H1 (cell line): ENCODE data around the gene CACNG5. TPM values are rescaled to one million over a fixed set of nuclear protein-coding genes. Genes with fewer than 3 reads are reported as not detected.
A peak's percentile ranks its signal among the peaks of the same experiment; 100 is the strongest.

Experiments
- CTCF ChIA-PET: fragments of 300-600 bp; sonication (Branson Sonifier 250); formaldehyde crosslinking; loops from one replicate; lab custom pipeline; 2021; ENCODE audit not compliant: partially characterized antibody; lab: Charles Lee
- POLR2A ChIA-PET: fragments of 300-600 bp; sonication (Branson Sonifier 250); formaldehyde crosslinking; loops from one replicate; lab custom pipeline; 2021; ENCODE audit warnings: inconsistent platforms; ENCODE audit not compliant: partially characterized antibody; lab: Charles Lee
- DNase-seq, 2 experiments: peaks; one replicate each; pipeline versions ENCODE4 v3.0.0 to v3.0.0-alpha.2; 2010 to 2022; ENCODE audit warnings: low spot score in 2 of 2, low read depth in 1 of 2, mixed read lengths in 1 of 2
- FAIRE-seq: peaks from 2 replicates; lab custom pipeline; 2011; peaks lifted over from hg19 to GRCh38; lab: Jason Lieb, UNC
- H2AFZ ChIP-seq: 2 replicates; pipeline ENCODE4 v1.8.1; 2012; ENCODE audit warnings: low read length, inconsistent platforms
- H2AK5ac ChIP-seq: 2 replicates; pipeline ENCODE4 v1.6.1; 2013; ENCODE audit warnings: low read depth, low read length
- H2BK120ac ChIP-seq: replicated peaks from 2 replicates; pipeline ENCODE3; 2013; ENCODE audit warnings: low read depth, low read length, inconsistent platforms
- H2BK12ac ChIP-seq: 2 replicates; pipeline ENCODE4 v1.6.1; 2013; ENCODE audit warnings: low read depth, low read length
- H2BK15ac ChIP-seq: 2 replicates; pipeline ENCODE4 v1.6.1; 2013; ENCODE audit warnings: low read length
- H2BK20ac ChIP-seq: 2 replicates; pipeline ENCODE4 v1.6.1; 2013; ENCODE audit warnings: low read length
- H2BK5ac ChIP-seq: 2 replicates; pipeline ENCODE4 v1.6.1; 2013; ENCODE audit warnings: low read depth, low read length
- H3K14ac ChIP-seq: 2 replicates; pipeline ENCODE4 v1.6.1; 2013; ENCODE audit warnings: inconsistent platforms; ENCODE audit not compliant: insufficient read length
- H3K18ac ChIP-seq: 2 replicates; pipeline ENCODE4 v1.6.1; 2013; ENCODE audit warnings: low read length; ENCODE audit errors: extremely low read depth
- H3K23ac ChIP-seq: 2 replicates; pipeline ENCODE4 v1.6.1; 2013; ENCODE audit warnings: inconsistent platforms; ENCODE audit not compliant: insufficient read length
- H3K23me2 ChIP-seq: 2 replicates; pipeline ENCODE4 v1.6.1; 2013; ENCODE audit warnings: low read depth, low read length
- H3K27ac ChIP-seq: 2 replicates; pipeline ENCODE4 v1.6.1; 2011; ENCODE audit warnings: low read depth, low read length, inconsistent platforms
- H3K27me3 ChIP-seq, 4 experiments: replicated peaks in 1 of 4; 1 replicate in 1 of 4; 2 replicates in 3 of 4; pipeline versions ENCODE4 v1.6.1 to v1.8.1; 2011 to 2013; ENCODE audit warnings: low read length in 3 of 4, mild to moderate bottlenecking in 3 of 4, inconsistent platforms in 2 of 4, mixed read lengths in 2 of 4, moderate library complexity in 1 of 4; ENCODE audit not compliant: control insufficient read depth in 3 of 4, insufficient read depth in 3 of 4; ENCODE audit errors: extremely low read depth in 1 of 4
- H3K36me3 ChIP-seq, 4 experiments: 2 replicates each; pipeline versions ENCODE4 v1.6.1 to v1.8.1; 2011 to 2013; ENCODE audit warnings: mild to moderate bottlenecking in 4 of 4, low read length in 3 of 4, moderate library complexity in 2 of 4, control low read depth in 1 of 4, inconsistent platforms in 1 of 4; ENCODE audit not compliant: insufficient read depth in 4 of 4, control insufficient read depth in 2 of 4
- H3K4ac ChIP-seq: replicated peaks from 2 replicates; pipeline ENCODE3; 2013; ENCODE audit warnings: low read length, low read depth, mixed read lengths, inconsistent platforms; ENCODE audit not compliant: insufficient read length
- H3K4me1 ChIP-seq, 4 experiments: replicated peaks in 1 of 4; 1 replicate in 1 of 4; 2 replicates in 3 of 4; pipeline versions ENCODE4 v1.6.1 to v1.8.1; 2011 to 2013; ENCODE audit warnings: low read length in 3 of 4, inconsistent platforms in 2 of 4, mixed read lengths in 1 of 4; ENCODE audit not compliant: insufficient read depth in 4 of 4, control insufficient read depth in 3 of 4
- H3K4me2 ChIP-seq, 2 experiments: 2 replicates each; pipeline versions ENCODE4 v1.6.1 to v1.8.1; 2011 to 2013; ENCODE audit warnings: low read depth in 2 of 2, low read length in 2 of 2, control low read depth in 1 of 2, inconsistent platforms in 1 of 2, mild to moderate bottlenecking in 1 of 2; ENCODE audit not compliant: insufficient read depth in 1 of 2
- H3K4me3 ChIP-seq, 4 experiments: fragments of 200-600, 300-600 bp in 1 of 4; sonication (generic), shearing (Covaris generic), sonication (Bioruptor Twin) in 1 of 4; 2 replicates each; pipeline versions ENCODE4 v1.5.1 to v1.8.1; 2011 to 2016; ENCODE audit warnings: low read length in 4 of 4, low read depth in 3 of 4, control low read depth in 2 of 4, inconsistent platforms in 2 of 4, mild to moderate bottlenecking in 2 of 4, mixed read lengths in 1 of 4, moderate library complexity in 1 of 4; ENCODE audit not compliant: insufficient read depth in 2 of 4; ENCODE audit errors: extremely low read depth in 1 of 4
- H3K56ac ChIP-seq: replicated peaks from 2 replicates; pipeline ENCODE3; 2013; ENCODE audit warnings: low read depth, mild to moderate bottlenecking, mixed read lengths, low read length, inconsistent platforms; ENCODE audit not compliant: insufficient read length
- H3K79me1 ChIP-seq: 2 replicates; pipeline ENCODE4 v1.6.1; 2013; ENCODE audit warnings: low read depth, low read length, control low read depth
- H3K79me2 ChIP-seq, 2 experiments: 2 replicates each; pipeline versions ENCODE4 v1.6.1 to v1.8.1; 2012 to 2013; ENCODE audit warnings: low read length in 2 of 2, mild to moderate bottlenecking in 2 of 2, inconsistent platforms in 1 of 2; ENCODE audit not compliant: insufficient read depth in 2 of 2, control insufficient read depth in 1 of 2
- H3K9ac ChIP-seq, 4 experiments: replicated peaks in 1 of 4; 1 replicate in 1 of 4; 2 replicates in 3 of 4; pipeline versions ENCODE4 v1.6.1 to v1.8.1; 2011 to 2013; ENCODE audit warnings: low read depth in 3 of 4, low read length in 3 of 4, control low read depth in 2 of 4, mild to moderate bottlenecking in 2 of 4, moderate library complexity in 2 of 4, inconsistent platforms in 1 of 4; ENCODE audit errors: extremely low read depth in 1 of 4
- H3K9me3 ChIP-seq, 2 experiments: 2 replicates each; pipeline versions ENCODE4 v1.6.1 to v1.8.1; 2012 to 2013; ENCODE audit warnings: mild to moderate bottlenecking in 2 of 2, moderate library complexity in 2 of 2, control low read depth in 1 of 2, inconsistent platforms in 1 of 2, low read depth in 1 of 2, low read length in 1 of 2, mixed read lengths in 1 of 2; ENCODE audit not compliant: insufficient read depth in 2 of 2
- H4K20me1 ChIP-seq, 2 experiments: replicated peaks in 1 of 2; 2 replicates each; pipeline versions ENCODE3 to v1.8.1; 2011 to 2013; ENCODE audit warnings: inconsistent platforms in 2 of 2, low read length in 2 of 2, mild to moderate bottlenecking in 1 of 2; ENCODE audit not compliant: insufficient read depth in 2 of 2, control insufficient read depth in 1 of 2
- H4K5ac ChIP-seq: 2 replicates; pipeline ENCODE4 v1.6.1; 2013; ENCODE audit warnings: low read length, low read depth, mixed read lengths, inconsistent platforms; ENCODE audit not compliant: insufficient read length
- H4K8ac ChIP-seq: 2 replicates; pipeline ENCODE4 v1.8.0; 2013; ENCODE audit warnings: mild to moderate bottlenecking, moderate library complexity, low read length, inconsistent platforms; ENCODE audit not compliant: insufficient read depth; ENCODE audit errors: extremely low read depth
- H4K91ac ChIP-seq: replicated peaks from 2 replicates; pipeline ENCODE3; 2013; ENCODE audit warnings: low read length, mixed read lengths, inconsistent platforms; ENCODE audit not compliant: insufficient read length
- RAD21 ChIP-seq, 2 experiments: IDR thresholded peaks in 1 of 2; conservative IDR thresholded peaks in 1 of 2; 2 replicates each; pipeline ENCODE4 v1.6.1; 2011; ENCODE audit warnings: low read depth in 2 of 2, low read length in 2 of 2, improper control_type of control experiment in 1 of 2, inconsistent platforms in 1 of 2, mild to moderate bottlenecking in 1 of 2, moderate library complexity in 1 of 2
- SIN3A ChIP-seq, 2 experiments: IDR thresholded peaks in 1 of 2; conservative IDR thresholded peaks in 1 of 2; 2 replicates each; pipeline ENCODE4 v1.6.1; 2011 to 2012; ENCODE audit warnings: low read length in 2 of 2, improper control_type of control experiment in 1 of 2, low read depth in 1 of 2, mild to moderate bottlenecking in 1 of 2
- WGBS, 2 experiments: shearing (Covaris generic) in 1 of 2; methylation state at CpG; one replicate each; pipeline versions ENCODE4 v1.1.6 to v1.1.7; 2013 to 2015; ENCODE audit warnings: low lambda C conversion rate in 2 of 2, mixed read lengths in 2 of 2, inconsistent platforms in 1 of 2, low coverage in 1 of 2, missing lambda C conversion rate in 1 of 2; ENCODE audit not compliant: insufficient replicate concordance in 2 of 2, insufficient coverage in 1 of 2, insufficient read length in 1 of 2; ENCODE audit errors: extremely low coverage in 1 of 2, missing lambda C conversion rate in 1 of 2; 5-methylcytosine and 5-hydroxymethylcytosine counted together
- polyA plus RNA-seq, 7 experiments: library from polyadenylated mRNA; depleted of rRNA in 3 of 7; stranded (reverse) in 5 of 7; unstranded in 2 of 7; fragments of >200 nt in 5 of 7; fragments of 200-250 nt in 2 of 7; gene quantifications; 1 replicate in 5 of 7; 2 replicates in 1 of 7; 4 replicates in 1 of 7; pipeline versions ENCODE4 v1.2.1 to v1.2.3, GENCODE V29; 2011 to 2013; ENCODE audit warnings: missing spikeins in 2 of 7, mixed read lengths in 2 of 7
- total RNA-seq: library from RNA; stranded (reverse); fragmentation: NEBNext Ultra II Directional; extraction: Animal tissue kit (Norgen Biotek cat#: 25700); gene quantifications from 2 replicates; pipeline ENCODE4 v1.2.1, GENCODE V29; 2021

Gene CACNG5
- total and polyA plus RNA-seq, 2 of the 8 experiments (the other 6 are each of a cell fraction or from before 2014, with no cell fraction given): 2.2 to 3.1 TPM

GRCh38 chr17:66898536-66898935 is 63.6 kb downstream of the CACNG5 start:
- H3K79me2 ChIP-seq: no peaks in the 10 kb centered on the region
- no peak overlapping the region for H3K9ac ChIP-seq
- no peaks in the 10 kb centered on the region for H4K20me1 ChIP-seq
- DNase-seq (no peak), FAIRE-seq (no peak)
- H3K14ac ChIP-seq: no peak overlapping the region
- H3K23ac ChIP-seq: no peak overlapping the region
- no peak overlapping the region for H4K8ac ChIP-seq
- H4K91ac ChIP-seq: no peak overlapping the region
- H3K56ac ChIP-seq: no peak overlapping the region
- H3K4me3 ChIP-seq: no peak overlapping the region
- no peaks in the 10 kb centered on the region for H3K9me3 ChIP-seq
- H3K27ac ChIP-seq: no peak overlapping the region
- no peak overlapping the region for H3K4ac ChIP-seq
- H3K23me2 ChIP-seq: no peaks in the 10 kb centered on the region
- H2AK5ac ChIP-seq: no peak overlapping the region
- no peak overlapping the region for H3K18ac ChIP-seq
- WGBS, 2 experiments: 91% methylated on average over 7 of the region's 10 CpGs; no CpG with 5 or more reads in 1 of the 2 experiments
- no peak overlapping the region for H2BK5ac ChIP-seq
- H2BK20ac ChIP-seq: no peak overlapping the region
- H3K27me3 ChIP-seq: no peaks in the 10 kb centered on the region
- no peak overlapping the region for H2AFZ ChIP-seq
- TF ChIP-seq RAD21 (IDR thresholded peaks at IDR 0.05 in 1 of 2, conservative IDR thresholded peaks at IDR 0.05 in 1 of 2; ENCODE audit: low read depth in 2 of 2, low read length in 2 of 2): no peak
- TF ChIP-seq SIN3A (conservative IDR thresholded peaks at IDR 0.05 in 1 of 2, IDR thresholded peaks at IDR 0.05 in 1 of 2; ENCODE audit: low read depth in 1 of 2, low read length in 2 of 2): no peak
- ChIA-PET POLR2A (no interaction called here), CTCF (interaction anchor here (0.6 to 5.0 kb wide), 8 partner anchors 8 to 171 kb away, joined by 3 to 29 read pairs (median 9); no protein-coding TSS in a partner anchor)
- no peaks in the 10 kb centered on the region for H3K4me1 ChIP-seq
- no peaks in the 10 kb centered on the region for H3K36me3 ChIP-seq
- no peak overlapping the region for H4K5ac ChIP-seq
- no peak overlapping the region for H3K4me2 ChIP-seq
- no peak overlapping the region for H2BK12ac ChIP-seq
- H2BK15ac ChIP-seq: peak overlapping the region; percentile 88; the same call in 1 of the 2 replicates
- no peaks in the 10 kb centered on the region for H3K79me1 ChIP-seq
- no peak overlapping the region for H2BK120ac ChIP-seq
